Measurements from ENCODE around the gene ARMH3.

ARMH3 gene

GRCh38 chr10:101830322-101831168 is 225.4 kb downstream of the ARMH3 start:
- FAIRE-seq = peak; percentile 100
- TF ChIP-seq TAF1 (IDR thresholded peaks at IDR 0.05; ENCODE audit: borderline replicate concordance, low read depth, low read length) = no peak
- 0 out of 2 replicates have a peak, but pooled peaks have one; percentile 25 for TF ChIP-seq POLR2A (IDR thresholded peaks at IDR 0.05; ENCODE audit: low read depth, low read length)
- no peak for TF ChIP-seq POLR2AphosphoS5 (IDR thresholded peaks at IDR 0.05; ENCODE audit: low read depth, low read length)
- peak; percentile 88 for DNase-seq (ENCODE audit: insufficient read length)

- no peak for FAIRE-seq
- DNase-seq (ENCODE audit: insufficient read length) = peak; percentile 96
These were observed 226.2 kb downstream of the ARMH3 start for GRCh38 chr10:101829561-101830315.

GRCh38 chr10:101828766-101829551 is 227.0 kb downstream of the ARMH3 start:
- no peak for TF ChIP-seq TAF1 (IDR thresholded peaks at IDR 0.05; ENCODE audit: borderline replicate concordance, low read depth, low read length)
- no peak for TF ChIP-seq POLR2A (IDR thresholded peaks at IDR 0.05; ENCODE audit: low read depth, low read length)
- no peak for TF ChIP-seq POLR2AphosphoS5 (IDR thresholded peaks at IDR 0.05; ENCODE audit: low read depth, low read length)
- FAIRE-seq (peak; percentile 5), DNase-seq (ENCODE audit: insufficient read length) (no peak)

More at GRCh38 chr10:101829561-101830315, 226.2 kb downstream of the ARMH3 start:
- TF ChIP-seq TAF1 (IDR thresholded peaks at IDR 0.05; ENCODE audit: borderline replicate concordance, low read depth, low read length) (no peak), POLR2AphosphoS5 (IDR thresholded peaks at IDR 0.05; ENCODE audit: low read depth, low read length) (no peak), POLR2A (IDR thresholded peaks at IDR 0.05; ENCODE audit: low read depth, low read length) (no peak)

- TF ChIP-seq POLR2AphosphoS5 (IDR thresholded peaks at IDR 0.05; ENCODE audit: low read depth, low read length) = no peak
- DNase-seq (ENCODE audit: insufficient read length) = no peak
- FAIRE-seq = no peak
These were observed 227.9 kb downstream of the ARMH3 start for GRCh38 chr10:101827919-101828600.

GRCh38 chr10:101826852-101827434 is 229.0 kb downstream of the ARMH3 start:
- FAIRE-seq (no peak), DNase-seq (ENCODE audit: insufficient read length) (no peak)
- TF ChIP-seq TAF1 (IDR thresholded peaks at IDR 0.05; ENCODE audit: borderline replicate concordance, low read depth, low read length) = no peak
- no peak for TF ChIP-seq POLR2AphosphoS5 (IDR thresholded peaks at IDR 0.05; ENCODE audit: low read depth, low read length)
- no peak for TF ChIP-seq POLR2A (IDR thresholded peaks at IDR 0.05; ENCODE audit: low read depth, low read length)

- DNase-seq (ENCODE audit: insufficient read length) (no peak), FAIRE-seq (no peak)
- no peak for TF ChIP-seq TAF1 (IDR thresholded peaks at IDR 0.05; ENCODE audit: borderline replicate concordance, low read depth, low read length)
- no peak for TF ChIP-seq POLR2AphosphoS5 (IDR thresholded peaks at IDR 0.05; ENCODE audit: low read depth, low read length)
- TF ChIP-seq POLR2A (IDR thresholded peaks at IDR 0.05; ENCODE audit: low read depth, low read length) = no peak
These were observed 231.2 kb downstream of the ARMH3 start for GRCh38 chr10:101824736-101825135.

- DNase-seq (ENCODE audit: insufficient read length) (no peak), FAIRE-seq (no peak)
- no peak for TF ChIP-seq TAF1 (IDR thresholded peaks at IDR 0.05; ENCODE audit: borderline replicate concordance, low read depth, low read length)
- no peak for TF ChIP-seq POLR2AphosphoS5 (IDR thresholded peaks at IDR 0.05; ENCODE audit: low read depth, low read length)
- TF ChIP-seq POLR2A (IDR thresholded peaks at IDR 0.05; ENCODE audit: low read depth, low read length) = no peak
These were observed 236.9 kb downstream of the ARMH3 start for GRCh38 chr10:101818872-101819633.

- peak; percentile 95 for TF ChIP-seq POLR2A (IDR thresholded peaks at IDR 0.05; ENCODE audit: low read depth, low read length)
- TF ChIP-seq POLR2AphosphoS5 (IDR thresholded peaks at IDR 0.05; ENCODE audit: low read depth, low read length) = peak; percentile 94
- peak; percentile 99 for TF ChIP-seq TAF1 (IDR thresholded peaks at IDR 0.05; ENCODE audit: borderline replicate concordance, low read depth, low read length)
- DNase-seq (ENCODE audit: insufficient read length) (peak; percentile 92), FAIRE-seq (peak; percentile 97)
These were observed 237.7 kb downstream of the ARMH3 start, which contains the start of gene OGA for GRCh38 chr10:101818119-101818871. Gene OGA (minus strand): TSS chr10:101818444. CDS start chr10:101818022, 422 bp downstream.

All from GM12892 (cell line).